Esophagus muscularis mucosa (tissue), 3 donors: ENCODE measurements around the gene DBF4B.
"Not testable (repeated sequence)": the region's sequence is repeated elsewhere in the genome, so short reads cannot be mapped to it uniquely, and the experiment has no call there.

ENCODE experiments used
- CTCF ChIP-seq, 3 experiments: fragments of 200-600 bp in 2 of 3; fragments of 450-650 bp in 1 of 3; sonication (generic) in 2 of 3; IDR thresholded peaks; one replicate each; pipeline ENCODE4 v1.5.1; 2017 to 2019; ENCODE audit warnings: antibody characterized with exemption in 3 of 3, mild to moderate bottlenecking in 2 of 3, moderate library complexity in 1 of 3
- POLR2AphosphoS5 ChIP-seq, 2 donors: sonication (generic); formaldehyde crosslinking; IDR thresholded peaks; one replicate each; pipeline ENCODE4 v1.6.1; 2017; ENCODE audit warnings: antibody characterized with exemption in 2 of 2

- not testable (repeated sequence) for TF ChIP-seq CTCF, POLR2AphosphoS5 (IDR thresholded peaks at IDR 0.05)
These were observed 37.3 kb downstream of the DBF4B start for GRCh38 chr17:44745738-44746137.
